Measurements from ENCODE around the gene SMPDL3A.

Gene SMPDL3A

GRCh38 chr6:122770835-122771601 lies 18.0 kb upstream of the SMPDL3A start:
- H3K4me1 ChIP-seq (ENCODE audit: insufficient read depth, low read length) = no peaks in the 10 kb centered on the region
- no peak for TF ChIP-seq EZH2 (IDR thresholded peaks at IDR 0.05; ENCODE audit: borderline replicate concordance, low read depth, low read length, severe bottlenecking)
- no peak for TF ChIP-seq CTCF (IDR thresholded peaks at IDR 0.05; ENCODE audit: borderline replicate concordance, extremely low read depth, low read length, poor library complexity, severe bottlenecking)
- no peak overlapping the region for H3K27ac ChIP-seq (ENCODE audit: low read length)
- H3K9ac ChIP-seq (ENCODE audit: low read depth, low read length) = no peak overlapping the region
- H3K27me3 ChIP-seq (ENCODE audit: insufficient read depth, low read length, poor library complexity) = no peaks in the 10 kb centered on the region
- DNase-seq (no peak), ATAC-seq (ENCODE audit: insufficient read depth, low read depth) (no peak)
- no peaks in the 10 kb centered on the region for H3K36me3 ChIP-seq (ENCODE audit: insufficient read depth, low read length)
- H3K4me3 ChIP-seq (ENCODE audit: low read depth in 1 of 2, low read length in 2 of 2) = no peak overlapping the region
- no peaks in the 10 kb centered on the region for H3K9me3 ChIP-seq (ENCODE audit: insufficient read depth, low read length, severe bottlenecking)
- no peaks in the 10 kb centered on the region for H3K79me2 ChIP-seq (ENCODE audit: insufficient read depth, low read length)
- no peaks in the 10 kb centered on the region for H4K20me1 ChIP-seq (ENCODE audit: insufficient read depth, low read length)
- H2AFZ ChIP-seq (ENCODE audit: low read depth, low read length) = no peak overlapping the region
- H3K4me2 ChIP-seq (ENCODE audit: insufficient read depth, low read length) = no peak overlapping the region

GRCh38 chr6:122772724-122773415 lies 16.2 kb upstream of the SMPDL3A start:
- Histone ChIP-seq H3K27ac (ENCODE audit: low read length) (no peak overlapping the region), H3K4me1 (ENCODE audit: insufficient read depth, low read length) (no peaks in the 10 kb centered on the region)

GRCh38 chr6:122775975-122776374 lies 13.1 kb upstream of the SMPDL3A start:
- ATAC-seq (ENCODE audit: insufficient read depth, low read depth) (no peak), DNase-seq (no peak)
- Histone ChIP-seq H3K27me3 (ENCODE audit: insufficient read depth, low read length, poor library complexity) (peaks cover 19% of the 10 kb centered on the region), H2AFZ (ENCODE audit: low read depth, low read length) (no peak overlapping the region), H3K79me2 (ENCODE audit: insufficient read depth, low read length) (no peaks in the 10 kb centered on the region), H3K4me3 (ENCODE audit: low read depth in 1 of 2, low read length in 2 of 2) (no peak overlapping the region), H3K9me3 (ENCODE audit: insufficient read depth, low read length, severe bottlenecking) (no peaks in the 10 kb centered on the region), H3K4me2 (ENCODE audit: insufficient read depth, low read length) (no peak overlapping the region), H3K9ac (ENCODE audit: low read depth, low read length) (no peak overlapping the region), H3K4me1 (ENCODE audit: insufficient read depth, low read length) (no peaks in the 10 kb centered on the region), H3K36me3 (ENCODE audit: insufficient read depth, low read length) (no peaks in the 10 kb centered on the region), H3K27ac (ENCODE audit: low read length) (no peak overlapping the region), H4K20me1 (ENCODE audit: insufficient read depth, low read length) (no peaks in the 10 kb centered on the region)
- TF ChIP-seq EZH2 (IDR thresholded peaks at IDR 0.05; ENCODE audit: borderline replicate concordance, low read depth, low read length, severe bottlenecking) (no peak), CTCF (IDR thresholded peaks at IDR 0.05; ENCODE audit: borderline replicate concordance, extremely low read depth, low read length, poor library complexity, severe bottlenecking) (no peak)

More at GRCh38 chr6:122772724-122773415, 16.2 kb upstream of the SMPDL3A start:
- Histone ChIP-seq H3K9ac (ENCODE audit: low read depth, low read length) (no peak overlapping the region), H3K27me3 (ENCODE audit: insufficient read depth, low read length, poor library complexity) (peaks cover under 1% of the 10 kb centered on the region), H3K4me3 (ENCODE audit: low read depth in 1 of 2, low read length in 2 of 2) (no peak overlapping the region), H3K9me3 (ENCODE audit: insufficient read depth, low read length, severe bottlenecking) (no peaks in the 10 kb centered on the region), H2AFZ (ENCODE audit: low read depth, low read length) (no peak overlapping the region), H3K4me2 (ENCODE audit: insufficient read depth, low read length) (no peak overlapping the region), H4K20me1 (ENCODE audit: insufficient read depth, low read length) (no peaks in the 10 kb centered on the region), H3K79me2 (ENCODE audit: insufficient read depth, low read length) (no peaks in the 10 kb centered on the region), H3K36me3 (ENCODE audit: insufficient read depth, low read length) (no peaks in the 10 kb centered on the region)
- no peak for TF ChIP-seq CTCF (IDR thresholded peaks at IDR 0.05; ENCODE audit: borderline replicate concordance, extremely low read depth, low read length, poor library complexity, severe bottlenecking)
- TF ChIP-seq EZH2 (IDR thresholded peaks at IDR 0.05; ENCODE audit: borderline replicate concordance, low read depth, low read length, severe bottlenecking) = no peak
- ATAC-seq (ENCODE audit: insufficient read depth, low read depth) (no peak), DNase-seq (no peak)

Measured in DND-41 (cell line).